Measurements from ENCODE around the gene TMEM132A.
A peak's percentile ranks its signal among the peaks of the same experiment; 100 is the strongest.

Gene TMEM132A

DNA sequence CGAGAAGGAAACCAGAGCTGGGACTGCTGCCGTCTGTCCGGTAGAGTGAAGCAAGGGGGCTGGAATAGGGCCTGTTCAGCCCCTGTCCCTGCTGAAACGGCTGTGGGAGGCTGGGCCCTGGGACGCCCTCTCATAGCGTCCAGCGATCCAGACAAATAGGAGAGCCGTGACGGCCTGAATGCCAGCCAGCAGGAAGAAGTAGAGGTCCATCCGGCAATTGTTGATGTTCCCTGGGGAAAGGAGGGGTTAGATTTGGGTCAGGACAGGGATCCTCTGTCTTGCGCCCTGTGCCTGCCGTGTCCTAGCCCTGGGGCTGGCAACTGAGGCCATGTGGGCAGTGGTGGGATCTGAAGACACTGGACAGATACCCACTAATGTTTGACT, 12.9 kb downstream of the TMEM132A start:
- DNase-seq (ENCODE audit: low read depth, low spot score), result no peak

DNA sequence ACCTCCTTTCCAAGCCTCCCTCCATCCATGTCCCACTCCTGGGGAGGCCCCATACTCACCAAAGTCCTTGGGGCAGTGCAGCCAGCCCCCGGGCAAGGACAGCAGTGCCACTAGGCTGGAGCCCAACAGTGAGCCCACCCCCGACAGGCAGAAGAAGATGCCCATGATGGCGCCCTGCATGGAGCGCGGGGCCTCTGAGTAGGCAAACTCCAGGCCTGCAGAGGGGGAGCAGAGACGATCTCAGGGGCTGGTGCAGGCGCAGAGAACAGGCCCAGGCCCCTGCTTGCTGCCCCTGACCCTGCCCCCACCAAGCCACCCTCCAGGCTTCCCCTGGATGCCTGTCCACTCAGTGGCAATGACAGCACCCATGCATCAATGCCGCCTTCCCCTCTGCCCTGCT, 13.6 kb downstream of the TMEM132A start:
- DNase-seq (ENCODE audit: low read depth, low spot score), result no peak

DNA sequence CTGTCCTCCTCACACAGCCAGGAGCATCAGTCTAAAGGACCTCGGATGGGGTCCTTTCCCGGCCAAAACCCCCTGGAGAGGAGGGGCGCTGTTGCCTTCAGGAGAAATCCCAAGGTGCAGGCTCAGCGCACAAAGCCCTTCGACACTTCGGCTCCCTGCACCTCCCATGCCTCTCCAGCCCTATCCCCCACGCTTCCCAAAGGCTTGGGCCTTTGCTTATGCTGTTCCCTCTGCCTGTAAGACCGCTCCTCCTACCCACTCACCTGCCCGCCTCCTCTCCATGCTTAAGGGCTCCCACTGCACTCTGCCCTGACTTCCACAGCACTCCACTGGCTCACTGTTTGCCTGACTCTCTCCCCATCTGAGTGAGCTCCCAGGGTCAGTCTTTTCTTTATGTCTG, 14.2 kb downstream of the TMEM132A start:
- DNase-seq (ENCODE audit: low read depth, low spot score), result no peak

DNA sequence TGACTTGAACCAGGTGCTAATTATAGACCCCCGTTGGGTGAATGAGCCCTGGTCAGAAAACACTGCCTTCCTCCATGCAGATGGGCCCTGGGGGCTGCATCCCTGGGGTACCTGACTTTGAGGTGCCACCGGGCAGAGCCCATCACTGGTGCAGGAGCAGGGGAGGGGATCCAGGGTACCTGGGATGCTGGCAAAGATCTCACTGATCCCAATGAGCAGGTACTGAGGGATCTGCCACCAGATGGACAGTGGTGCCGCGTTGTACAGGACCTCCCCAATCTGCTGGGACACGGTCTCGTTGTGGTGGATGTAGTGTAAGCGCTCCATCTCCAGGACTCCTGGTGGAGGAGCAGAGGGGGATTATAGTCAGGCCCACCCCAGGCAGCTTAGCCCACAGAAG, 15.0 kb downstream of the TMEM132A start:
- DNase-seq (ENCODE audit: low read depth, low spot score), result no peak

DNA sequence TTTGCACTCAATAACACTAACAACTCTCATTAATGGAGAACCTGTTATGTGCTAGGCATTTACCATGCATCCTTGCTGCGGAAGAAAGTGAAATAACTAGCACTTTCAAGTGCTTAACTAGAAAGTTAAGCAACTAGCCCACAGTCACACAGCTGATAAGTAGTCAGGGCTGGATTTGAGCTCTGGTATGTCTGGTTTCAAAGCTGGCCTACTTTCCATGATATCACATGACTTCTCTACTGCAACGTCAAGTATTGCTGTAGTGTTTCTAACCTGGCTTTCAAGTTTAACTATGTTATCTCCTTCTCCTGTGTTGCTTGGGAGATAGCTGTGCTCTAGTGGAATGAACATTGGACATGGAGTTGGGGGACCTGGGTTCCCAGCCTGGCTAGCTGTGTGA, 15.6 kb downstream of the TMEM132A start:
- no peak for DNase-seq (ENCODE audit: low read depth, low spot score)

DNA sequence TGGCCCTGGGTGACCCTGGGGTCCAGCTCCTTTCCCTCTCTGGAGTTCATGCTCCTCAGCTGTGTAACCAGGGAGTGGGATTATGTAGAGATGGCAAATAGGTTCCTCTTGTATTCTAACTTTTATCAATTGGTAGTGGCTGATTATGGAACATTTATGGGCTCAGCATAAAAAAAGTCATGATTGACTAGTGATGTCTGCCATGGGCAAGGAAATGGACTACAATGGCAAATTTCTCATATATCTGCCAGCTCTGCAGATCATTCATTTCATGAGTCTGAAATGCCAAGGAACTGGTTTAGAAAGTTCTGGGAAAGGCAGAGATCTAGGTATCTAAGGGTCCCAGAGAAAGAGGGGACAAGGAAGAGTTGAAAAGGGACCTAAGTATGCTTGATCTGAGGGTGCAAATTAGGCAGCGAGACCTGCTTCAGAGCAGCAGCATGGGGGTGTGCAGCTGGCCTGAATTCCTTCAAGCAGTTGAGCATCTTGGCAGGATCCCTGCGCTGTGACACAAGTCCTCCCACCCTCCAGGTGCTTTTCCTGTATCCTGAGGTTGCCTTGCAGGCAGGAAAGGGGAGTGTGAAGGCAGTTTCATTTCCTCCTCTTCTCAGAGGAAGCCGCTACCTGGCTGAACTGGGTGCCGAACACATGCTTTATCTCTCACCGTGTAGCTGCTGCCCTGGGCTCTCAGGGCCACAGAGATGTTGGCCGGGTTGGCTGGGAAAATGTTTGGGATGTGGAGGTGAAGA, 17.3 kb downstream of the TMEM132A start:
- peak; percentile 21 for DNase-seq (ENCODE audit: low read depth, low spot score)

DNA sequence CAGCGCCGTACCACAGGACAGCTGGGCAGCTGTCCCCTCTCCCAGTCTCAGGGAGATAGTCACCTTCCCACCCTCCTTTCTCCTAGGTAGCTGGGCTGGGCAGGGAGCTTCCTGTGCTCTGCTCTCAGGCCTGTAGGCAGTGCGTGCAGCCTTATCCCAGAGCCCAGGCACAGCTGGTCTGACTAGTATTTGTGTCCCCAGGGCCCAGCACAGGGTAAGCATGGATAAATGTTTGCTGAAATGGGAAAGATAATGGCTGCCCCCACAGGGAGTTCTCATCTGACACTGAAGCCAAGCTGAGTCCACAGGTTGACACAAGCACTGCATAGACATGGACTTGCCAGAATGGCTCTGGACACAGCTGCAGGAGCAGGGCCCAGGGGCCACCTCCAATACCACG, 18.0 kb downstream of the TMEM132A start:
- DNase-seq (ENCODE audit: low read depth, low spot score), result peak; percentile 75

DNA sequence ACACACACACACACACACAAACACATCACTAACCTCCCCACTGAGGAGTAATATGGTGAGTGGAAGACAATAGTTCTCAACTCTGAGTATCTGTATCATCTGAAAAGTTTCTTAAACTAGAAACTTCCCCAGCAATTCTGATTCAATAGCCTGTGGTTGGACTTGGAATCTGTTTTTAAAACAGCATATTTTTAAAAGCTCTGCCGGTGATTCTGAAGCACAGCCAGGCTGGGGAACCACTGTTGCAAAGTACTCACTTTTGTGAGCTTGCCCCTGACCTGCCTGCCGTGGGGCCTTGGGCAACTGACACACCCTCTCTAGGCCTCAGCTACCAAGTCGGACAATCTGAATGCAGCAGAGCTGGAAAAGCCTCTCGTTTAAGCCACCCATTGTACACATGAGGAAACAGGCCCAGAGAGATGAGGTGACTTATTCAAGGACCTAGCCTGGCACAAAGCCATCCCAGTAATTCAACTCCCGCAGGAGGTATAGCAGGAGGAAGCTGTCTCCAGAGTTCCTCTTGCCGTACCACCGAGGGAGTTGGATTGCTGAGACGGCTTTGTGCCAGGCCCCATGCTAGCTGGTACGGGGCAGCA, 18.8 kb downstream of the TMEM132A start:
- peak; percentile 31 for DNase-seq (ENCODE audit: low read depth, low spot score)

DNA sequence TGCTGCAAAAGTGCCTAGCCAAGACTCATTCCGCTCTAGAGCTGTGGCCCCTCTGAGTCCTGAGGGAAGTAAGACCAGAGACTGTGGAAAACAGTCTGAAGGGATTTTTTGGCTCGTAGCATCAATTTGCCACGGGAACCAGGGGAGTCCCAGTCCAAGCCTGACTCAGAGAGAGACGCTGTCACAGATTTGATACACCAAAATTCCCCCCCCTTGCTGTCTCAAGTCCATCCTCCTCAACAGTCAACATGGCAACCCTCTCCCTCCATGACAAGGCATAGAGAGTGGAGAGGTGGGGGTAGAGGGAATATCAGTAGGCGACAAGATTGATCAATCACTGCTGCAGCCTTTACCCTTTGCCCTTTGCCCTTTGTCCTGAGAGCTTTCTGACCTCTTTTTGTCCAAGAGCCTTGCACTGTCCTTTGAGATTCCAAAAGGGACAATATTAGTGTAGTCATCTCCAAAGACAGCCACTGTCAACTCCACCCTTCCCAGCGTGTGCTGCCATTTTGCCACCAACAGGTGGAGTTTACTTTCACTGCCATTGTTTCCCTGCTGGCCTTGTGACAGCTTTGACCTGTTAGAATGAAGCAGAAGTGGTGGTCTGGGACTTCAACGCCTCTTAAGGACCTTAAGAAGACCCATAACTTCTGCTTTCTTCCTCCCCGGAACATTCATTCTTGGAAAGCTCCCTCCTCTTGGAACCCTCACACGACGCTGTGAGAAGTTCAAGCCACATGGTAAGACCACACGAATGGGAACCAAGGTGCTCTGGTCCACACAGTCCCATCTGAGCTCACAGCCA, 20.4 kb downstream of the TMEM132A start:
- peak; percentile 24 for DNase-seq (ENCODE audit: low read depth, low spot score)

DNA sequence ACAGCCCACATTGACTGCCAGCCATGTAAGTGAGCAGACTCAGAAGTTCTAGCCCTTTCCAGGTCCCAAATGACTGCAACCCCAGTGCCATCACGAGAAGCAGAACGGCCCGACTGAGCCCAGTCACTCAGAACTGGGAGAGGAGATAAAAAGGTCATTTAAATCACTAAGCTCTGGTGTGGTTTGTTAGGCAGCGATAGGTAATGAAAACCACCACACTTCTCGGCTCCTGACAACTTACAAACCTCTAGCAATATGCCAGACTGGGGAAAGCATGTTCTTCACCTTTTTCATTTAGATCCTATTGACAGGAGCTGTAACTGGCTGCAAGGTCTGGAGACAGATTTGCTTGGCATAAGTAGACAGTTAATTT, 21.0 kb downstream of the TMEM132A start:
- no peak for DNase-seq (ENCODE audit: low read depth, low spot score)

DNA sequence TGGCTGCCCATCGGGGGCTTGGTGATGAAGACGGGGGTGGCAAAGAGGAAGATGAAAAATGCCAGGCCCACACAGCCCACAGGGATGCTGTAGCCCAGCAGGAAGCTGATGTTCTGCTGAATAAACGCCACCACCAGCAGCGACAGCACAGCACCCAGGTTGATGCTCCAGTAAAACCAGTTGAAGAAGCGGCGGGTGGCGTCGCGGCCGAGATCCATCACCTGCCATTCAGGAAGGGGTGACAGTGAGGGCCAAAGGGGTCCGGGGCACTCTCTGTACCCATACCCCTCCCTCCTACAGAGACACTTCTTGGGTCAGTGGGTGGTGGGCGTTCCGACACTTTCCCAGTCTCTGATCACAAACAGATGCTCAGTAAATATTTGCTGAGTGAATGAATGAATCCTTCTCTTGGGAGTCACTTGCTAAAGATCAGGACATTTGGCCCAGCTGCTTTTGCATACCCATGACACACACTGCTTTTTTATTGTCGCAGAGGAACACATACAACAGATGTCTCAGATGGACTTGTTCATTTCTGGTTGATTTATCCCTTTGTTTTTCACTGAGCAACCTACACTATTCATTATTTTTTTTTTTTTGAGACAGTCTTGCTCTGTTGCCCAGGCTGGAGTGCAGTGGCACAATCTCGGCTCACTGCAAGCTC, 22.5 kb downstream of the TMEM132A start:
- DNase-seq (ENCODE audit: low read depth, low spot score), result no peak

DNA sequence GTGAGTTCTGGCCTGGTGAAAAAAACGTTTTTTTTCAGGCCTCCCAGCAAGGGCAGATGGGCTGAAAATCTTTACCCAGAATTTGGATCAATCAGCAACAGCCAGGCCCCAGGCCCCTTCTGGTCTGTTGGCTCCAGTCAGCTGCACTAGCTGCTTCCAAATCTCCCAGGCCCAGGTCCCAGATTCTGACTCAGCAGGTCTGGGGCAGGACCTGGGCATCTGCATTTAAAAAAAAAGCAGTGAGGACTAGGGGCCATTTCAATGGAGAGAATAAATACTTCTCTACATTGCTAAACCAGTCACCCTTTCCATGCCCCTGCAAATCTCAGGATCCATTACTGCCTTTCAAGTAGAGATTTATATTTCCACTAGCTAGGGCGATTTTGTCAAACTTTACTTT, 23.4 kb downstream of the TMEM132A start:
- no peak for DNase-seq (ENCODE audit: low read depth, low spot score)

DNA sequence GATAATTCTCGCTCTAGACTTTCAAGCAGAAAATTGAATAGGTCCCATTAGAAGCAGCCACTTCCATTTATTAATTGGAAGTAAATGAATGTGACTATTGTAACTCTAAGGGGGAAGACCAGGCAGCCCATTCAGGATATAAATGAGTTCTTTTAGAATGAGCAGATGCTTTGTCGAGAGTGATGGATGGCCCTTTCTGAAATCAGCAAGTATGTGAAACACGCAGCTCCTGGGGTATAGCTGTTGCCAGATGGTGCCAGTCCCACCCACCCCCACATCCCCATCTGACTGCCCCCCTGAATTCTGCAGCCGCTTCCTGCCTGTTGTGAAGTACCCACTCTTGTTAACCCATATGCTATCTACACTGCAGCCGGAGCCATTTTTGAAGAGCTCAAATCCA, 24.0 kb downstream of the TMEM132A start:
- DNase-seq (ENCODE audit: low read depth, low spot score), result no peak

DNA sequence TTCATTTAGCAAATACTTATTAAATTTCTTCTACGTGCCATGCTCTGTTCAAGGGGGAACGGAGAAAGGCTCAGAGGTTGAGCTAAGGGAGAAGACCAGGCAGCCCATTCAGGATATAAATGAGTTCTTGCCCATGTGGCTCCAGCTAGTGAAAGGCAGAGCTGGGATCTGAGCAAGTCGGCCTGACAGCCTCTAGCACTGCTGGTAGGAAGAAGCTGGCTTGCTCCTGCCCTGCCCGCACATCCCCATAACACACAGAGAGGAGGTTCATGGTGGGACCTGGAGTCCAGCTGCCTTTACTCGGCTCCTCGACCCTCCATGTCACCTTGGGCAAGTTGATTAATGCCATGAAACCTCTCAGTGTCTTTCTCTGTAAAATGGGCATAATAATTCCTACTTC, 25.8 kb downstream of the TMEM132A start:
- DNase-seq (ENCODE audit: low read depth, low spot score), result peak; percentile 20

DNA sequence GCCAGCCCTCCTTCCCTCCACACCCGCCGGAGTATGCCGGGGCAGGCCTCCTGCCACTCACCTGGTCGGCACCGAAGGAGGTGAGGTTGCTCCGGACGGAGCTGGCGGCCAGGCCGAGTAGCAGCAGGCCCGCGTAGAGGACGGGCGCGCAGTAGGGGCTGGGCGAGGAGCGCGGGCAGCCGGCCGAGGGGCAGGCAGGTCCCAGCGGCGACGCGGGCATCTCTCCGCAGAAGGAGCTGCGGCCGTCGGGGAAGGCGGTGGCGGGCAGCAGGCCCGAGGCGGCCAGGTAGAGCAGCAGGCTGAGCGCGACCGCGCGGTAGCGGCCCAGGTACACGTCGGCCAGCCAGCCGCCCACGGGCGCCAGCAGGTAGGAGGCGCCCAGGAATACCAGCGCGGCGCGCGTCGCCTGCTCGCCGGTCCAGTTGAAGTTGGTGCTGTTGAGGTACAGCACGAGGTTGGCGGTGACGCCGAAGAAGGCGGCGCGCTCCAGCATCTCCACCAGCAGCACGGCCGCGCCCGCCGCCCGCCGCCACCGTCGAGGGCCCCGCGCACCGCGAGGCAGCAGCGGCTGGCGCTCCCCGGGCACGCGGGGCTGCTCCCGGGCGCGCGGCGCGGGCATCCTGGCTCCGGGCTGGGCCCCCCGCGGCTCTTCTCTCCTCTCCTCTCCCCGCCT, 26.8 kb downstream of the TMEM132A start:
- peak; percentile 43 for DNase-seq (ENCODE audit: low read depth, low spot score)

DNA sequence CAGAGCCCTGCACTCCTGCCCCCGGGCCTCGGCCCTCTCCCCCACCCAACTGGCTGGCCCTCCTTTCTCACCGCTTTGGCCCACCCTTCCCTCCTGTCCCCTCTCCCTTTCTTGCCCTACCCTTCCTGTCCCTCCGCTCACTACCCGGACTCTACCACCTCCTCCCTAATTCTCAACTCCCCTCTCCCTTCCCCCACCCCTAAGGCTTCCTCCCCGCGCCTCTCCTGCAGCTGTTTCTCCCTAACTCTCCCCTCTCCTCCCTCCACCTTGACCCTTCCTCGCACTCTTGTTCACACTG, 27.3 kb downstream of the TMEM132A start:
- no peak for DNase-seq (ENCODE audit: low read depth, low spot score)

DNA sequence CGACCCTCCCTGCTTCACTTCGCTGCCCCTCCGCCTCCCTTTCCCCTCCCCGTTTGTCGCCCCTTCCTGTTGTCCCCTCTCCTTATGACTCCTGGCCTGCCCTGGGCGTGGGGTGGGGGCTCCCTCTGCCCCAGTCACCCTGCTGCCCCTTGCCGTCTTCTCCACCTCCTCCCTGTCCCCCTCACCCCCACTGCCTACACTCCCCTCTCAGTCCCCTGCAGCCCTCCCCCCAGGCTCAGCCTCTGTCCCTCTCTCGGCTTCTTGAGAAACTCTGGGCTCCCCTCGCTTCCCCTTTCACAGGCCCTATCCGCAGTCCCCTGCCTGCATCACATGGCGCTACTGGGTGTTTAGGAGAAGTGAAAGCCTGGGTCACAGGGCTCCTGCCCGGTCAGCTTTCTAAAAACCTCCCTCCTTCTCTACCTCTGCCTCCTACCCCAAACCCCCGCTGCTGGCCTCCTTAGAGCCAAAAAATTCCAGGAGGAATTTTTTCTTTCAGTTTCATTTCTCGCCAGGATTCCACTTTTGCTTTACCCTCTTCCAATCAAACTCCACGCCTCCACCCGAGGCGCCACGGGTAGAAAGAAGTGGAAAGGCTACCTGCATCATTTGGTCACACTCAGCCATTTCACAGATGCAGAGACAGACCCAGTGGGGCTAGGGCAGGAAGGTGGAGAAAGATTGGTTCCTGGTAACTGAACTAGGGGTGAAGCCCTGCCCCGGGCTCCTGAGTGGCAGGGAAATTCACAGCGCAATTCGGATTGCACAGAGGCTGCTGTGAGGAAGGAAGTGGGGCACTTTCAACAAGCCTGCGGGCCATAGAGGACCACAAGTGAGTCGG, 27.9 kb downstream of the TMEM132A start, which contains the start of gene SLC15A3:
Gene SLC15A3, minus strand, starts transcription at position 273 of the 838 bp plus-strand sequence. CDS start 625 bp downstream, outside the sequence.
- peak; percentile 18 for DNase-seq (ENCODE audit: low read depth, low spot score)

DNA sequence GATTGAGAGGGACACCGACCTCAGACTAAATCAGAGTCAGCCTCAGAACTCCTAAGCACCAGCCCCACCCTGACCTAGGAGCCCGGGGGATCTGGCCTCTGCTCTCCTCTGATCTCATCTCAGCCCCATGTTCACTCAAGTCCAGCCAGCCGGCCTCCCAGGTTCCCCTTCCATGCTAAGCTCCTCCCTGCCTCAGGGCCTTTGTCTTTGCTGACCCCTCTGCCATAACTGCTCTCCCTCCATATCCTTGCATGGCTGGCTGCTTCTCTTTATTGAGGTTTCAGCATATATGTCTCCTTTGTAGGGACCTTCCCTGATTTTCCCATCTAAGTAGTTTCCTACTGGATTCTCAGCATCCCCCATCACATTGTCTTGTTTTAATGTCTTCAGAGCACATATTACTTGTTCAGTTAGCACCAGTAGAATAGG, 28.5 kb downstream of the TMEM132A start:
- DNase-seq (ENCODE audit: low read depth, low spot score), result peak; percentile 18

DNA sequence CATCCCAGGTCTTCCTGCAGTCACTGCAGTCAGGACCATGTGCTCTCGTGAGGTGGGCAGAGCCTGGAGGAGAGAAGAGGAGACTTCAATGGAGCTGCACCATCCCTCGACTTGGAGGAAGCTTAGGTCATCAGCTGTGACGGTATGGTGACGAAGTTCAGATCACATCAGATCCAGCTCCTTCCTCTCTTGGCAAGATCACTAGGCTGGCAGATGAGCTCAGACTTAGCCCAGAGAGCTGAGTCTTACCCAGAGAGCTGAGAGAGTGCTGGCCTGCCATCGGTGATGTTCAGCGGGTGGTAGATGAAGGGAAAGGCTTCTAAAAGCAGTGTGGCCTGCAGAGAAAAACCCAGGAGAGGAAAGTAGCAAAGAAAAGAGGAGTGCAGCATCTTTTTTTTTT, 29.5 kb downstream of the TMEM132A start:
- DNase-seq (ENCODE audit: low read depth, low spot score), result no peak

DNA sequence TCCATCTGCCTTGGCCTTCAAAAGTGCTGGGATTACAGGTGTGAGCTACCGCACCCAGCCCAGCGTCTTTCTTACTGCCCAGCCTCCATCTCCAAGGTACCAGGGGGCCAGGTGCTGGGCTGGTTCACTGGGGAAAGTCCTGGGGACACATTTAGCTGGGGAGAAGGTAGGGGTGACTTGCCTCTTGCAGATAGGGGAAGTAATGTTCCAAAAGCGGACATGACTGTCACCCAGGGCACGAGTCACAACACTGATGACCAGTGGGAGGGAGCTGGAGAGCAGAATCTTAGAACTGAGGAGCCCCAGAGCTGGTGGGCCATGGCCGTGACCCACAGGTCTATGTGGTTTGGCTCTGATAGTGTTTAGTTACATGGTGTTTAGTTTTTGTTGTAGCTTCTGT, 30.2 kb downstream of the TMEM132A start:
- no peak for DNase-seq (ENCODE audit: low read depth, low spot score)

DNA sequence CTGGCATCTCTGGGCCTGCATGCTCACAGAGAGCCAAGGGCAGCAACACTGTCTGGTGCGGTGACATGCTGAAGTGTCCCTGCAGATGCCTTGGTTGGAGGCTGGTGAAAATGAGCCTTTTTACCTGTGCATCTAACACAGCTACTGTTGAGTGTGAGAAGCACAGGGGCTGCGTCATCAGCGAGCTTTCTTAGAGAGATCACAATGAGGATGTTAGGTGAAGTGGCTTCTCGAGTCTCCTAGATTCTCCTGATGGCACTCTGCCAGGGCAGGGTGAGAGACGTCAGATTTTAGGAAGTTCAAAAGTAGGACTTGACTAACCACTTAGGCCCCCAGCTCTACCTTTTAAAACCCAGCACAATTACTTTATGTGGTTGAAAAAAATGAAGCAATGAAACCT, 31.3 kb downstream of the TMEM132A start:
- DNase-seq (ENCODE audit: low read depth, low spot score), result no peak
